NCI-H146 treated with DMSO at 0.1 percent for 48 hours (cell line): ENCODE measurements around the gene VANGL1.

Experiments used
- DNase-seq: peaks from one replicate; lab custom pipeline; 2025; ENCODE audit not compliant: unreplicated experiment; lab: John Stamatoyannopoulos, UW

Gene VANGL1

DNA sequence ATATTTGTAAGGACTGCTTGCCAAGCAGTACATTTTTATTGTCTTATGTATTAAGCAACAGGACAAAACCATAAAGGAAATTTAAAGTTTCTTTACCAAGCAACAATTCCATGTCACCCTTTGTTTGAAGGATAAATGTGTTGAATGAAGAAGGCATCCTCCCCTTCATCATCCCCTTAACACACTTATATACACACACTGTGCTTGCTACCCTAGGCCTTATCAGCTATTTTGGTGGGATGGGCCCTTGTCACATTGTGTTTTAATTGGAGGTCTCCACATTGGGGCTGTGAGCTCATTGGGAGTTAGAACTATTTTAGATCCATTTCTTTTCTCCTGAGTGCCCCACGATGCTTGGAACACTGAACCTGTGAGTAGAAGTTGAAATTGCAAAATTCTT is 1.9 kb downstream of the VANGL1 start:
- DNase-seq = no peak

DNA sequence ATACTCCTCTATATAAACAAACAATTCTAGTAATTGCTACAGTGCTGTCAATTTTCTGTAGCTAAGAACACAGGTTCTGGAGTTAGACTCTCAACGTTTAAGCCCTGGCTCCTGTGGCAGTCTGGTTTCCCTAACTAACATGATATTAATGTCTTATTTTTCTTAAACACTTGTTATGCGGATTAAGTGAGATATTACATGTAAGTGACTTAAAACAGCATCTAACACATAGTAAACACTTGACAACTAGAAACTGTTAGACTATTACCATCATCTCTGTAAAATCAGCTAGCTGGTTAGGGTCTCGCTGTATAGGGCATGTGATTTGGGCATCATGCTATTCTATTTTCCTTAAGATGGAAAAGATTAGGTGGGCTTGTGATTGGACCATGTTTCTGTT is 2.3 kb downstream of the VANGL1 start:
- DNase-seq = no peak

DNA sequence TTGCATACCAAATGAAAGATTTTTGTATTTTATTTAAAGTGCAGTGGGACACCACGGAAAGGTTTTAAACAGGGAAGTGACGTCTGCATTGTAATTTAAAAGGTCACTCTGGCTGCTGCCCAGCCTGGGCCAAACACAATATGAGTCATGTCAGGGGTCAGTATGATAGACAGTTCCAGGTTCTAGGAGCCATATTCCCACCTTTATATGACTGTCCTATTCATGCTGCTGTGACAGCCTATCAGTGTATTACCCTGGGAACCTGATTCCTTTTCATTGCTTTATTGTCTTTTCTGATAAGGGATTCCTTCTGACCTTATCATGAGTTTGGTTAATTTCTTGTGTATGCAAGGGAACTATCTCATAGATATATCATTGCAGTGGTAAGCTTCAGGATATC is 5.3 kb downstream of the VANGL1 start:
- no peak for DNase-seq

DNA sequence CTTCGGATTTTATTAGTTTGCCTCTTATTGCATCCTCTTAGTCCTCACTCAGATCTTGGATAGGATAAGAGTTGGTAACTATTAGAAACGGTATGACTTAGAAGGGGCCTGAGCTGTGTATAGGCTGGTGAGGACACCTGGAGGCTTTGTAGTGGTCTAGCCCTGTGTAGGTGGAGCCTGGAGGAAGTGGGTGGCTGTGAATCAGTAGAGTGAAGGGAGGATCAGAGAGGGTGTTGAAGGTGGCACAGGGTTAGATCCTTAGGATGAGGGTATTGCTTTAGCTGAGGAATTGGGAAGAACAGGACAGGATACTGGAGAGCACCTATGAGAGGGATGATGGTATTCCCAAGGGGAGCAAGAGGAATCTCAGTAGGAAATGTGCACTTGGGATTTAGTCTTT is 5.7 kb downstream of the VANGL1 start:
- DNase-seq = no peak

DNA sequence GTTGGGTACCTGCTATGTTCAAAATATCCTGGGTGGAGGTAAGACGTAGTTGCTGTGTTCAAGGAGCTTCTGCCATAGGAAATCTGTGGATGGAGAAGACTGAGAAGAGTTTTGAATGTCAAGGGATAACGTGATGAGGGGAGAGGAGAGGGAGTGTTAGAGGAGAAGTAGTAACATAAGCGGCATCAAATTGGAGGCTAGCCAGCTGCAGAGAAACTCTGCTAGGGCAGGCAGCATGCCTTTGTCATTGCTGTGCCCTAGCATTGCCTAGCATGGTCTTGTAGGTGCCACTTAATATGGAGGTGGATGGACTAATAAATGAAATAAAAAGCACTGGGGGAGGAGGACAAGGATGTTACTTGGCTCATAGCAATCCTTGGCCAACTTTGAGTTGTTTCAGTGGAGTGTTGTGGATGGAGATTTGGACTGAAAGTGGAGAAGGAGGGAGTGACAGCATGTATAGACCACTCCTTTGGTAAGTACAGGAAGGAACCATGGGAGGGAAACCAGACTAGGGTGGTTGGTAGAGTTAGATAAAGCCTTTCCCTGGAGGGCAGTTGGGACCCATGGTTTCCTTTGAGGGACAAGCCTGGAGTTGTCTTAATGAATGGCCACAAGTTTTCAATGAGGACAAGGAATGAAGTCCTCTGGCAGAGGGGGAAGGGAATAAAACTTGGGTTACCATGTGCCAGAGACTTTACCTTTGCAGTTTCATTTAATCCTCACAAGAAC is 6.3 kb downstream of the VANGL1 start:
- no peak for DNase-seq

DNA sequence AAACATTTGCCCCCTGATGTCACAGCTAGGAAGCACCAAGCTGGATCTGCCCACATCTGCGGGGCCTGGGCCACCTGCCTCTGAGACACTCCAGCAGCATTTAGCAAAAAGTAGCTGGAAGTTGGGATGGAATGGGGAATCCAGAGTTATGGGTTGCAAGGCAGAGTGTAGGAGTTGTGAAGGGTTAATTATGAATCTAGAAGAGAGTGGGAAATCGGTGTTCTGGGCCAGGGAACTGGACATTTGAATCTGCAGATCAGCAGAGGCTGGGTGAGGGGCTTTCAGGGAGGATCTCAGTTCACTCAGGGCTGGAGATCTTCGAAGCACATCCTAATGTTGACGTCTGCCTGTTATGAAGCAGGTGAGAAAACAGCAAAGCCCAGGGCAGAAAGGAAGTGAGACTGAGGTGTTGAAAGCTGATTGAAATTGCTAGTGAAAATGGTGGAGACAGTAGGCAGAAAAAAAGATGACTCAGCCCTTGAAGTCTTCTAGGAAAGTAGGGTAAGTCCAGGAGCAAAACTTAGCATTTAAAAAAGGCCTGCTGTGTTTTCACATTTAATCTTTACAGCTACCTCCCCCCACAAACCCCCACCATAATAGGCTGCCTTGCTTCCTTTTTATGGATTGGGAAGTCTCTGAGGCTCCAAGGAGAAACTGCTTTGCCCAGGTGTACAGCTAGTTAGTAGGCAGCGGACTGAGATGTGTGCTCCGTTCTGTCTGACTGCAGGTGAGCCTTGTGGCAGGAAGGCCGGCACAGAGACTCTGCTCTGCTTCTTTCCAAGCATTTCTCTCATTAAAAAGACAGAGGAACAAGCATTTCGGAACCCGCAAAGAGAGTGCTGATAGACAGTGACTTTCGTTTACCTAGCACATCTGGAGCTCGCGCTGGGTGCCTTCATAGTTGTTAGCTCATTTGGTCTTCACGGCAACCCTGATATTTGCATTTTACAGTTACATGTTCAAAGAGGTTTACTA is 7.2 kb downstream of the VANGL1 start:
- no peak for DNase-seq

DNA sequence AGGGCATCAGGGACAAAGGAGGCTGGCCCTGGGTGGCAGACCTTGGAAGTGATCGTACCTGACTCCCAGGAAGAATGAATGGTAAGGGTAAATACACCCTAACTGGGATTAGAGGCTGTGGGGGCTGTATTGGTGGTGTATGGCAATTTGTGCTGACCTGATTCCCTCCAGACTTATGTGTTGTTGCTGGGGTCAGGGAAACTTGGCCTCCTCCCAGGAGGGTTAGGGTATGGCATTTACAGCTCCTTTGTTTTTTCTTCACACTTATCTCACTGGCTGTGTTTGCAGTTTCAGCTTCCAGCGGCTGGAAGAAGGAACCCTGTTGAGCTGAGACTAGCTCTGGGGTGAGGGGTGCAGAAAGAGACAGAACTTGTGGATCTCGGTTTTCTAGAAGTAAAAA is 8.2 kb downstream of the VANGL1 start:
- no peak for DNase-seq

DNA sequence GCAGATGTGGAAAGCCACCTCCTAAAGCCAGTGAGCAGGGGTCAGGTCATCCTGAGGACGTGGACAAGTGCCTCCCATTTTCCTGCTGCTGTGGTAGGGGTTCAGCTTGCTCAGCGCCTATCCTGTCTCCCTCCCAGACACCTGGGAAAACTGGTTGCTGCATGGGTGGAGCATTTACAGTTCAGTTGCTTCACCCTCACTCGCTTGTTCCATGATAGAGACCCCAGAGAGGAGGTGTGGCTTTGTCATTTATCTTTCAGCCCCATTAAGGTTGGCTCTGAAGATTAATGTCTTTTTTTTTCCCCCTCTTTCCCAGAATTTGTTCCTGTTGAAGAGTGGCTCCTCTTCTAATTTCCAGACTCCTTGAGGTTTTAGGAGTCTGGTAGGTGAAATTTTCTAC is 9.2 kb downstream of the VANGL1 start:
- no peak for DNase-seq

DNA sequence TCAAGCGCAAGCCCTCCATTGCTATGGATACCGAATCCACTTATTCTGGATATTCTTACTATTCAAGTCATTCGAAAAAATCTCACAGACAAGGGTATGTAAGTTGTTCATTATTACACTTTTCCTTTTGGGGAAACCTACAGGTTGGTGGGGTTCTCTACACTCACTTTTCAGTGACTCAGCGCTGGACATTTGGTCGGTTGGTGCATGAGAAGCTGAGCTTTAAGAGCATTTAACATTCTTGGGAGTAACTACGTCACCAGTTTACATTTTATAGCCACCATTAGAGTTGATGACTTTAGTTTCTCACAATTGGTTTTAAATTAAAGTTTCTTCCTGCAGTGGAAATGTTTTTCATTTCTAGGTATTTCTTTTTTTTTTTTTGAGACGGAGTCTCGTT is 9.6 kb downstream of the VANGL1 start:
- no peak for DNase-seq

DNA sequence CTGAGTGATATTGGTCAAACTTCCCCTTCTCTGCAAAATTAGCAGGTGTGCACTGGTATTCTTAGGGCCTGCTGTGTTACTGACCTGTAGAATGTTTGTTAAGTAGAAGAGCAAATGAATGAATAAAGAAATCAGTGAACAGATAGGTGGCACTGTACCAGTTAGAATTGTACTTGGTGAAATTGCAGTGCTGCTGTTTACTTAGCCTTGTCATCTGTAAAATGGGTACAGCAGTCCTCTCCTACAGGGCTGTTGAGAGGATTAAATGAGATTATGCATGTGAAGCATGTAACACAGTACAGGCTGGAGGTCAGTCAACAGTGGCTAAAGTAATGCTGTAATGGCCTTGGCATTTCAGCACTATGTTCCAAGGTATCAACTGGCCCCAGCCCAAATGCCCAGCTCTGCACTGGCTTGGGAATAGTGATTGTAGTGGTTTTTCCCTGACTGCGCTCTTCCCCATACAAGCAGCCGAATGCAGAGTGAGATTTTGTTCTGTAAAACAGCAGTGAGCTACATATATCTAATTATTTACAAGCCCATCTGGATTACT is 10.5 kb downstream of the VANGL1 start:
- no peak for DNase-seq

DNA sequence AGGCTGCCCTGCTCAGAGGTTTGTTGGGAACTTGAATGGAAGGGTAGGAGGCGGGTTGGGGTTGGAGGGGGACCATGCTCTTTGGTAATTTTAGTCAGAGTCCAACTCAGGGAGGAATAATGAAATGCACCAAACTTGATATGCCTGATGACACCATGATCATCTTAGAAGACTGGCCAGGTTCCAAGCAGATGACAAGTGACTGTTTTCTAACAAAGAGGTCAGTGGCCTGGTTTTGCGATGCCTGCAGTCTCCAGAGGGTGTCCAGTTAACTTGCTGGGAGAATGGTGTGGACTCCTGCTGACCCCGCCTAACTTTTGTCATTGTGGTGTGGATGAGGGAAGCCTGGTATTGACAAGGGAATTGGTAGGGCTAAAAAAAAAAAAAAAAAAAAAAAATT is 12.4 kb downstream of the VANGL1 start:
- no peak for DNase-seq

DNA sequence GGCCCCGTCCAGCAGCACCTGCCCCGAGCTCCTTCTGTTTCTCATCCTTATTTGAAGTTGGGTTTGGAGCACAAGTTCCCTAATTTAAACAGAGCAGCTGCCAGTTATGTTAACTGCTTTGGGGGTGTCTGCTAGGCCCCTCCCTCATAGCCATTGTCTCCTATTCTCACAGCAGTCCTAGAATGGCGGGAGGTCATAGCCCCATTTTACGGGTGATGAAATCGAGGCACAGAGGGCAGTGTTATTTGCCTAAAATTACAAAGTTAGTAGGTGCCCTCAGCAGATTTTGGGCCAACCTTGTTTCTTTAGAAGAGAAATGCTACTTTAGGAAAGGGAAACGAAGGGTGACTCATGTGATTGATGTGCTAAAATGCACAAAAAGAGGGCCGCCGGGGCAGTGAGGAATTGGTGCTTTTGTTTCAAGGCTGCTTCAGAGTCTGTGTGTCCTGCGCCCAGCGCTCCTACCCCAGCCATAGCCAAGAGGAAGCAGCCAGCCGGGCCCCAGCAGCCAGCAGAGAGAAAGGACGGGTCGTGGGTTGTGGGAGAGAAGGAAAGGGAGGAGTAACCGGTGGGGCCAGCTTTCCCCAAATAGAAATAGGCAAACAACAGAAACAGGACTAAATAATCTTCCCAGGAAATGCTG is 13.0 kb downstream of the VANGL1 start:
- DNase-seq = no peak

DNA sequence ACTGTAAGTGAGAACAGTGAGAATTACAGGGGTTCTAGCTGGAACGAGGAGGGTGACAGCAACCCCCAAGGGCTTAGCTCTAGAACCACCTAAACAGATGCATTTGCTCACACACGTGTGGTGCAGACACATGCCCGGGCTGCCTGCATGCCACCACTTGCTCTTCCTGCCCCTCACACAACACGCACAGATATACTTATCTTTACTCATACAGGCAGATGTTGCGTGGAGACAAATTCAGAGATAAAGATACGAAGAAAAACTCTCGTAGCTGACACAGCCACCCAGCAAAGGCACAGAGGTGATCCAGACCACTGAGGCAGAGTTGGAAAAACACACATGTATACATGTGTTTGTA is 13.5 kb downstream of the VANGL1 start:
- no peak for DNase-seq

DNA sequence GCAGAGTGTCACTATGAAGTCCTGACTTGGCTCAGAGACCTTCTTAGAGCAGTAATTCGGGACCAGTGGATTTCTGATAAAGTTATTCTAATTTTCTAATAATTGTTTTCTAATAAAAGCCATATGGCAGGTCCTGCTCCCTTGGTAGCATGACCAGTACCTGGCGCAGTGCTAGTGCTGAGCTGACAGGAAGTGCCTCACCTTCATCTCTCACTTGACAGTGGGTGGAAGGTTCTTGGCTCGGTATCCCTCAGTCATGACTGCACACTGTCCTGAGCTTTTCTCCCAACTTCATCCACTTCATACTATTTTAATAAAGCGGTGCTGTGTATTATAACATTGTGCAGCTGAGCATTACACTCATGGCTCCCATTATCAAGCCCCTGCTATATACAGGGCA is 14.1 kb downstream of the VANGL1 start:
- DNase-seq = no peak

DNA sequence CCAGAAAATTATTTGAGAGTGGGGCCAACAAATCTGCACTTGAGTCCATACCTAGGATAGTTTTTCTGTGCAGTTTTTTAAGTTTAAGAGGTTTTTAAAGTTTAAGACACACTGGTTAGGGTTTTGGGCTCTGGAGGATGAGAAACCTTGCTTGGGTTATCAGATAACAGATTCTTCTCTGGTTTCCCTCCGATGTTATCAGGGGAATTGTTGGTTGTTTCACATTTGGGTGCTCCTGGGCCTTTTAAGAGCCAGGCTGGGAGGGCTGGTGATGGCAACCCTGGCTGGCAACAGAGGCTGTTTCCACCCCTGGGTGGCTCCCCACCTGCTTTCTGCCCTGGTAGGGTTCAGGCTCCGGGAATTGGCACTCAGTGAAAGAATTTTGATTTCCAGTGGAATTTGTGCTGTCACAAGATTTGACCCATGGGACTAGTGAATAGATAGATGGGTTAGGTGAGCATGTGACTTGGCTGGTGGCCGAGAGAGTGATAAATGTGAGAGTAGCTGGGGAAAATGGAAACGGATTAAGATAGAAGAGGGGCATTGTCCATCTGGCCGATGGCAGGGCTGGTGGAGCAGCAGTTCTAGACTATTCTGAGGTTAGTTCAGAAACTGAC is 14.8 kb downstream of the VANGL1 start:
- DNase-seq = no peak

DNA sequence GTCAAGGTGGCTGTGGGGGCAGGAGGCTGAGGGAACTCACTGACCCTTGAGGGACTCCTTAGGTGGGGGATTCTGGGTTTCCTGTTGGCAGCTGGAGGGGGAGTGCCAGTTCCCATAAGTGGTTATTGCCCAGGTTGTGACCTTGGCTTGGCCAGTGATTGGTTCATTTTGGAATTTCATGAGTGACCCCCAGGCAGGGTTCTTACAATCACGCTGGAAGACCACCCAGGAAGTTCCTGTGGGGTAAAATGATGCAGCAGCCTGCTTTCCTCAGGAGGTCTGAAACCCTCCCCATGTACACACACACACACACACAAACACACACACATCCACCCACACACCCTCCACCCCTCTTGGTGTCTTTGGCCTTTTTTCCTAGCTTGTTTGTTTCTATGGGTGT is 16.9 kb downstream of the VANGL1 start:
- no peak for DNase-seq

DNA sequence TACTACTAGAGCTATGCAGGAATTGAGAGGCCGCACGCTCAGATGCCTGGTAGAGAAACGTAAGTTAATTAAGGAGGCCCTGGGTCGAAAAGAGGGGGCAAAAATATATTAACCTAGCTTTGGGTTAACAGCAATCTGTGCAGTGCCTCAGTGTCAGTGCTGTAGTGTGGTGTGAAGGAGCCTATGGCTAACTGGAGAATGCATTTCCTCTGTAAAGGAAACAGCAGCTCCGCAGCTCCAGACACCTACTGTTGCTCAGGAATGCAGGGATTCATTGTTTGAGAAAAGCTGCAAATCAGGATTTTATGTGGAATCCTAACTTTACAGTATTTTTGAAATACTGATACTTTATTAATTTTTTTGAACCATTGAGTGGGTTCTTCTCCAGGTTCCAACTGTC is 18.4 kb downstream of the VANGL1 start:
- DNase-seq = no peak

DNA sequence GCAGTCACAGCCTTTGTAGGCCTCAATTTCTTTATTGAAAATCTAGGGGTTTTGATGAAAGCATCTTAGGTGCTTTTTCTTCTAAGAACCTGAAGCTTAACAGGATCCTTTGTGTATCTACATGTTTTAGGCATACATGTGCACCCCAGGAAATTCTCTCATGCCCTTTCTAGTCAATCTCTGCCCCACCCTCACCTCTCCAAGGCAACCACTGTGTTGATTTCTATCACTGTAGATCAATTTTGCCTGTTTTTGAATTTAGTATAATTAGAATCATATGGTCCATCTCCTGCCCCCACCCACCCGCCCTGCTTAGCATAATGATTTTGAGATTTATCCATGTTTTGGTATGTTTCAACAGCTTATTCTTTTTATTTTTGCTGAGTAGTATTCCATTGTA is 19.4 kb downstream of the VANGL1 start:
- no peak for DNase-seq

DNA sequence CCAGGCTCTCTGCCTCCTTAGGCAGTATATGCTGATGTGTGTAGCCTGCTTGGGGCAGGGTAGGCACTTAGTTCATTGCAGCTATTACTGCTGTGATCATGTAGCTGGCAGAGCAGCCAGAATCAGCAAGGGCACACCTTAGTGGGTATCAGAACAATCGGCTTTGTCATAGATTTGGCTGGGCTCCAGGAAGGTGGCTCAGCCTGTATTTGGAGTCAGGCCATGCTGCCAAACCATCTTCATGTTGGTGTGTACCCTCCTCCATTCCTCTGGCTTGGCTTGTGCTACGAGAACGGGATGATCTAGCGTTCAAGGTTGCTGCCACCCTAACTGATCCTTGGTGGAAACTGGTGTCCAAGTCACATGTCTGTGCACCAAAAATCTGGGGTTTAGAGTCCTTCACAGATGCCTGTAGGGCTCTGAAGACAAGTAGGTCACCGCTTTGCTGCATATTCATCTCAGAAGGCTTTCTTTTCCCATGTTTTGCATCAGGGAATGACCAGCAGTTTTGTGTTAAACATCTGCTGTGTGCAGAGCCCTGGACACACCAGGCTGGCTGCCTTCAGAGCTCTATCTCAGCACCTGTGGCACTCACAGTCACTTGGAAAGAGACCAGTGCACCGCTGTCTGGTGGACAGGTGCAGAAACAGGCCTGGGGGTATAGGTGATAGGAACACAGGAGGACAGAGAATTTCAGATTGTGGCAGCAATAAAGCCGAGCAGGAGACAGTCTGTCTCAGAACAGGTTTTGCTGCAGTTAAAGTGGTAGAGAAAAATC is 23.7 kb downstream of the VANGL1 start:
- DNase-seq = no peak

DNA sequence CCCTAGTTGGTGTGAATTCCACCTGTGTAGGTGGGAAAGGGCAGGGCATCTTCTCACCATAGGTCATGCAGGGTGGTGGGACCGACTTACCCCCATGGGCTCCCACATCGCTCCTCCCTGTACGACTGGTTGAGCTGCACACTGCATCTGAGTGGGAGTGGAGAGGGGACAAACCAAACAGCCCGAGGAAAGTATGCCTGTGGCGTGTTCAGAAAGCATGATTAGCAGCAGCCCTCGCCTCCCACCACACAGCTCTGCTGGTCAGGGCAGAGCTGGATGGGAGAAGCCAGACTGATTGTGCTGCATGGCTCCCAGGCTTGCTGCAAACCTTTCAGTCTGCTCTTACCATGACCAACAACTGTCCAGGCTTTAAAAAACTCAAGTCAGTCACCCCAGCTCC is 24.4 kb downstream of the VANGL1 start:
- DNase-seq = no peak
